Motor neuron (in vitro differentiated cells): ENCODE results near the gene EMX1. TPM values are rescaled to one million over a fixed set of nuclear protein-coding genes. Genes with fewer than 3 reads are reported as not detected.

Experiments
- ATAC-seq, 8 experiments: fragments of 200-7000 bp; cut with Tn5 transposase; replicated peaks in 6 of 8; 2 replicates each; pipeline ENCODE4 v1.8.0; 2021; ENCODE audit warnings: mild to moderate bottlenecking in 8 of 8, moderate library complexity in 8 of 8
- H3K27ac ChIP-seq, 2 donors: fragments of 250-450 bp; sonication (Bioruptor Pico); 2 replicates each; pipeline ENCODE4 v1.9.0; 2021; ENCODE audit warnings: antibody characterized with exemption in 2 of 2, mild to moderate bottlenecking in 2 of 2, moderate library complexity in 1 of 2
- H3K4me1 ChIP-seq, 2 donors: fragments of 250-450 bp; sonication (Bioruptor Pico); replicated peaks in 1 of 2; 2 replicates each; pipeline ENCODE4 v1.6.1; 2021; ENCODE audit warnings: antibody characterized with exemption in 2 of 2, mild to moderate bottlenecking in 2 of 2, moderate library complexity in 1 of 2
- H3K4me3 ChIP-seq, 5 donors: fragments of 250-450 bp; sonication (Bioruptor Pico); 2 replicates each; pipeline ENCODE4 v1.9.0; 2021; ENCODE audit warnings: antibody characterized with exemption in 5 of 5, mild to moderate bottlenecking in 5 of 5, moderate library complexity in 4 of 5
- WGBS, 10 experiments: fragments of 450-650 bp; shearing (Covaris generic); methylation state at CpG; one replicate each; pipeline ENCODE4 v1.0.0; 2022; 5-methylcytosine and 5-hydroxymethylcytosine counted together
- in situ Hi-C, 9 experiments: fragments of 400-800 bp; cut with MboI; loops; one replicate each; pipeline ENCODE4 v1.15.0; 2021; ENCODE audit warnings: low sequenced_read_pairs in 9 of 9, low pct_unique_long_range_greater_than_20kb in 2 of 9; ENCODE audit not compliant: unreplicated experiment in 9 of 9
- total RNA-seq, 8 experiments: library from RNA; unstranded; fragments of 300-600 nt; gene quantifications; 2 replicates each; pipeline versions ENCODE4 v1.2.3 to v1.2.4, GENCODE V29; 2022

Gene EMX1
- total RNA-seq, 8 experiments from 2014 or later = 0.11 to 2.6 (median 0.62) TPM

DNA sequence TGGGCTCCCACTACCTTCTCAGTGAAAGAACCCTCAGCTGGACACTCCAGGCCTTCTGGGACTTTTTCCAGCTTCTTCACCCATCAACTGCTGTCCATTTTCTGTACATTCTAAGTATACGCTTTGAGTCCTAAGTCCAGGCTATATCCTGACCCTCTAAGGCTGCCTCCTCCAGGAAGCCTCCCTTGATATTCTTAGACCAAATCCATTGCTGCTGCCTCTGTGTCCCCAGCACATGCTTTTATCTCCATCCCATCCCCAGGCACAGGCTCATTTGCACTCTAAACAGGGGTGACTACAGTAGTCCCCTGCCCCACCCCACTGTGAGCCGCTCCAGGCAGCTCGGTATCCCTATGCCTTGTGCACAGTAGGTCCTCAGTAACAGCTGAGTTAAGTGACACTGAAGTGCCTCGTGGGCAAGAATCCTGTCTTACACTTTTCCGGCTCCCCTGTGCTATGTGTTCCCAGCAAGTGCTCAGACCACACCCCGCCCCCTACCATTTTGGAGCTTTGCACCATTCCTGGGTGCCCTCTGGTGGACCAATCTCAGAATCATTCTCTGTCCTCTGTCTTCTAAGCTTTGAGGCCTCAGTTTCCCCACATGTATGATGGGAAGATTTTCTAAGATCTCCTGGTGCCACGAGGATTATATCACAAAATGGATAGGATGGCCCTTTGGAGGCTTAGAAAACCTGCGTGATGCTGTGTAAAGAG lies 34.9 kb downstream of the EMX1 start:
- Histone ChIP-seq H3K4me1 (peaks cover 15 to 22% of the 10 kb centered on the region in 2 donors), H3K27ac (no peak overlapping the region), H3K4me3 (no peak overlapping the region)
- 63 to 100% (median 85%) methylated on average over 1 to 4 of the region's 8 CpGs; no CpG with 5 or more reads in 2 of the 10 experiments for WGBS, 10 experiments
- no peak for ATAC-seq
- in situ Hi-C loops = no loop called here

GRCh38 chr2:72952961-72953360 lies 35.6 kb downstream of the EMX1 start:
- ATAC-seq = no peak
- in situ Hi-C loops = no loop called here
- H3K4me3 ChIP-seq = no peak overlapping the region
- H3K27ac ChIP-seq = no peak overlapping the region
- 80 to 100% (median 95%) methylated on average over 1 to 5 of the region's 14 CpGs; no CpG with 5 or more reads in 6 of the 10 experiments for WGBS, 10 experiments
- peaks cover 15 to 22% of the 10 kb centered on the region in 2 donors for H3K4me1 ChIP-seq

DNA sequence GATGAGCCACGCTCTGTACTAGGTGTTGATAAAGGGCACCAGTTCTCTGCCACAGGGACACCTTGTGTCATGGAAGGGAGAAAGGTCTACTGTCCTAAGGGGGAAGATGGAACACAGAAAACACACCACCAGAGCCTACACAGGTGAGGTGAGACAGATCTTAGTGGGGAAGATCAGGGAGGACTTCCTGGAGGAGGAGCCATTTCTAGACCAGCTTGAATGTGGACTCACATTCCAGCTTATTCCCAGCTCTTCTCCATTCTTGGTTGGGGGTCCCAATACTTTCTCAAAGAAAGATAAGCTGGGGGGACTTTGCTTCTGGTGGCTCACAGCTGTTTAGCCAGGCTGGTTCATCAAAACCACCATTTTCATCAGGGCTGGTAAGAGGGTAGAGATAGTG lies 36.2 kb downstream of the EMX1 start:
- ATAC-seq = no peak
- peaks cover 15 to 22% of the 10 kb centered on the region in 2 donors for H3K4me1 ChIP-seq

GRCh38 chr2:72953976-72954375 lies 36.7 kb downstream of the EMX1 start:
- Histone ChIP-seq H3K4me1 (peaks cover 15 to 22% of the 10 kb centered on the region in 2 donors), H3K4me3 (no peak overlapping the region), H3K27ac (no peak overlapping the region)
- in situ Hi-C loops = no loop called here
- WGBS, 10 experiments = 67 to 83% (median 83%) methylated on average over 3 to 4 of the region's 4 CpGs; no CpG with 5 or more reads in 7 of the 10 experiments
- no peak for ATAC-seq

More for the DNA sequence above, 36.2 kb downstream of the EMX1 start:
- Histone ChIP-seq H3K4me3 (no peak overlapping the region), H3K27ac (no peak overlapping the region)
- in situ Hi-C loops = no loop called here
- WGBS, 10 experiments = 100% methylated on average over 1 of the region's 1 CpG; no CpG with 5 or more reads in 6 of the 10 experiments

GRCh38 chr2:72954376-72955227 lies 37.3 kb downstream of the EMX1 start:
- in situ Hi-C loops = no loop called here
- no peak for ATAC-seq
- H3K4me3 ChIP-seq = no peak overlapping the region
- peaks cover 15 to 22% of the 10 kb centered on the region in 2 donors for H3K4me1 ChIP-seq
- no peak overlapping the region for H3K27ac ChIP-seq
- 70% methylated on average over 3 of the region's 12 CpGs; no CpG with 5 or more reads in 9 of the 10 experiments for WGBS, 10 experiments

- H3K4me1 ChIP-seq = peaks cover 15 to 22% of the 10 kb centered on the region in 2 donors
- ATAC-seq = peak in 5 of 8 experiments; percentile 84 to 94 (median 91)
- H3K4me3 ChIP-seq = no peak overlapping the region
- 7 to 100% (median 57%) methylated on average over 1 to 5 of the region's 24 CpGs; no CpG with 5 or more reads in 2 of the 10 experiments for WGBS, 10 experiments
- in situ Hi-C loops = no loop called here
- no peak overlapping the region for H3K27ac ChIP-seq
Measured at GRCh38 chr2:72955228-72956049, 38.1 kb downstream of the EMX1 start.

DNA sequence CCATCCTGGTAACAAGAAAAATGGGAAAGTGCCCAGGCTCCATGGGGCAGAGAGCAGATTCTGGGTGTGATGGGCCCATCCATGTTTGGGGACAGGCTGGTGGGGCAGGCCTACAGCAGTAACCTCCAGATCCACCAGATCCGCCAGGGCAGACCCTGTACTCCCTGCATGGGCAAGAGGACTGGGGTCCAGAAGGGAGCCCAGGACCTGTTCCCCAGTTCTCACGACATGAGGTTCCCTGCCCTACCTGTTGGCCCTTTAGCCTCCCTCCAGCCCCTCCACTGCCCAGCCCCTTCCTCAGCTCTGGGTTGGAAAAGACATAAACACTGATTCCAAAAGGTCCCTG lies 38.7 kb downstream of the EMX1 start:
- Histone ChIP-seq H3K4me3 (no peak overlapping the region), H3K4me1 (peaks cover 15 to 22% of the 10 kb centered on the region in 2 donors), H3K27ac (no peak overlapping the region)
- 80 to 100% methylated on average over 1 of the region's 2 CpGs; no CpG with 5 or more reads in 8 of the 10 experiments for WGBS, 10 experiments
- in situ Hi-C loops = no loop called here
- ATAC-seq = no peak

GRCh38 chr2:72956936-72957335 lies 39.6 kb downstream of the EMX1 start:
- peaks cover 15 to 22% of the 10 kb centered on the region in 2 donors for H3K4me1 ChIP-seq
- WGBS, 10 experiments = 67 to 100% (median 100%) methylated on average over 1 to 2 of the region's 3 CpGs; no CpG with 5 or more reads in 4 of the 10 experiments
- no peak overlapping the region for H3K4me3 ChIP-seq
- no peak overlapping the region for H3K27ac ChIP-seq
- in situ Hi-C loops = no loop called here
- no peak for ATAC-seq

DNA sequence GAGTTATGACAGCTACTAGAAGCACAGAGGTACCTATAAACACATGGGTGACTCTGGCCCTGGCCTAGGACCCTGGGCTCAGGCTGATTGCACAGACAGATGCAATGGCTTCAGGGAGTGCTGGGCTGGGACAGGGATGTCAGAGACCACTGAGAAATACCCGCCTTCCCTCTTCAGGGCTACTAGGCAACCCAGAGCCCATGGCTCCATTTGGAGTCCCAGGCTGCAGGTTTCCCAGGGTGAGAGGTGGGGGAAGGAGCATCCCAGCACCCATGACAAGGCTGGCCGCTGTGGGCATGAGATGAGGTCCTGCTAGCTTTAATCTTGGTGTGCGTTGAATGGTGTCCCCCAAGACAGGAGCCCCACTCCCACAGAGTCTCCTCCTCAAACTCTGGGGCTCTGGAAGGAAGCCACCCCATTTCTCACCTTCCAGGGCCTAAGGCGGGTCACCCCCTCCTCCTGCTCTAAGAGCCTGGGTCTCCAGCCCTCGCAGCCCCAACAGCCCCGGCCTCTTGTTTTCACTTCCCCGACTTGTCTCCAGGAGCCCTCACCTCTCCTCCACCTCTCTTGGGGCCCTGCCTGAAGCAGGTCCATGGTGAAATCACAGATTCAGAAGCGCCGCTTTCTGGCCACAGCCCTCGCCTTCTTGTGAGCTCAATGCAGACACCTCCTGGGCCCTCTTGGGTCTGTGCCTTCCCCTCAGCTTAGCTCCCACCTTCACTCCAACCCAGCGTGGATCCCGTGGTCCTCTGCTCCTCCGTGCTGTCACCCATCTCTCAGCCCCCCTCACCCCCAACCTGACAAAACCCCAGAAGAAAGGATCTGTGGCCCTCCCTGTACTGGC lies 41.4 kb downstream of the EMX1 start:
- WGBS, 10 experiments = 80 to 100% (median 100%) methylated on average over 1 to 5 of the region's 13 CpGs; no CpG with 5 or more reads in 5 of the 10 experiments
- H3K4me1 ChIP-seq = peaks cover 15 to 25% of the 10 kb centered on the region in 2 donors
- no peak for ATAC-seq
- H3K27ac ChIP-seq = no peak overlapping the region
- in situ Hi-C loops = no loop called here
- H3K4me3 ChIP-seq = no peak overlapping the region

DNA sequence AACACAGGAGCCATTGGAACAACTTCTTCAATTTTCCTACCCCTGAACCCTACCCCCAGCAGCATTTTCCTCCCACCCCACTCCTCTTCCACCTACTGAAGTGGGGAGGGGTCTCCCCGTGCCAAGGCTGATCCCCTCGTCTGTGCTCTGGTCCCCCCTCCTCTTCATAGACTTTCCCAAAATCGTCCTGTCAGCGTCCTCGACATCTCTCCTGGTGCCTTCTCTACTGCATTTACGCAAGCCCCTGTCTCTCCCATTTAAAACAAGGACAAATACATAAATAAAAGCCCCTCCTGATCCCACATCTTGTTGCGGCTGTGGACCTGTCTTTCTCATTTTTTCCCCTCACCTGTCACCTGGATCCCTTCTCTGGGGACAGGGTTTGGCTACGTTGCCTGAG lies 42.2 kb downstream of the EMX1 start:
- Histone ChIP-seq H3K4me3 (no peak overlapping the region), H3K27ac (no peak overlapping the region), H3K4me1 (peaks cover 14 to 20% of the 10 kb centered on the region in 2 donors)
- 60 to 100% (median 100%) methylated on average over 1 to 3 of the region's 8 CpGs; no CpG with 5 or more reads in 7 of the 10 experiments for WGBS, 10 experiments
- ATAC-seq = no peak
- in situ Hi-C loops = no loop called here

- peaks cover 6 to 13% of the 10 kb centered on the region in 2 donors for H3K4me1 ChIP-seq
- 97 to 100% (median 100%) methylated on average over 1 to 12 of the region's 26 CpGs; no CpG with 5 or more reads in 3 of the 10 experiments for WGBS, 10 experiments
- ATAC-seq = no peak
- in situ Hi-C loops = no loop called here
- H3K27ac ChIP-seq = no peak overlapping the region
- no peak overlapping the region for H3K4me3 ChIP-seq
Measured at GRCh38 chr2:72959995-72960981, 43.0 kb downstream of the EMX1 start.
